Stimulated activated naive CD8-positive, alpha-beta T cell treated with anti-CD3 and anti-CD28 coated beads, Interleukin-15, amount 100 ng/mL, for 72 hours (primary cell): ENCODE results near the gene CDC42EP1.
"Not testable (repeated sequence)": the region's sequence is repeated elsewhere in the genome, so short reads cannot be mapped to it uniquely, and the experiment has no call there.

Source experiments
- ATAC-seq: fragments of 150-1000 bp; cut with Tn5 transposase; 2 replicates; pipeline ENCODE4 v1.10.0; 2021; ENCODE audit warnings: mild to moderate bottlenecking, moderate library complexity
- DNase-seq, 2 donors: peaks; one replicate each; pipeline ENCODE4 v3.0.0; 2021 to 2022
- H3K27ac Mint-ChIP-seq, 2 donors: one replicate each; pipeline ENCODE4 v1.8.0; 2022; ENCODE audit warnings: mild to moderate bottlenecking in 2 of 2, mixed read lengths in 2 of 2, moderate library complexity in 2 of 2
- H3K27me3 Mint-ChIP-seq: one replicate; pipeline ENCODE4 v1.8.0; 2022; ENCODE audit warnings: mixed read lengths
- H3K4me1 Mint-ChIP-seq: one replicate; pipeline ENCODE4 v1.8.0; 2022; ENCODE audit warnings: mild to moderate bottlenecking, mixed read lengths
- H3K4me3 Mint-ChIP-seq, 2 donors: one replicate each; pipeline ENCODE4 v1.8.0; 2022; ENCODE audit warnings: mild to moderate bottlenecking in 2 of 2, mixed read lengths in 2 of 2, moderate library complexity in 1 of 2
- H3K9me3 Mint-ChIP-seq, 2 donors: one replicate each; pipeline ENCODE4 v1.8.0; 2022; ENCODE audit warnings: mixed read lengths in 2 of 2

CDC42EP1 gene

GRCh38 chr22:37578002-37578401, 17.7 kb downstream of the CDC42EP1 start:
- H3K4me1 Mint-ChIP-seq = peaks cover 17% of the 10 kb centered on the region
- H3K27ac Mint-ChIP-seq = no peak overlapping the region
- no peaks in the 10 kb centered on the region for H3K9me3 Mint-ChIP-seq
- no peak overlapping the region for H3K4me3 Mint-ChIP-seq
- peaks cover 8% of the 10 kb centered on the region for H3K27me3 Mint-ChIP-seq
- ATAC-seq = no peak
- no peak for DNase-seq

- no peak for ATAC-seq
- no peaks in the 10 kb centered on the region for H3K9me3 Mint-ChIP-seq
- H3K4me1 Mint-ChIP-seq = peaks cover 17% of the 10 kb centered on the region
- peaks cover 8% of the 10 kb centered on the region for H3K27me3 Mint-ChIP-seq
- no peak overlapping the region for H3K4me3 Mint-ChIP-seq
- DNase-seq = no peak
- H3K27ac Mint-ChIP-seq = no peak overlapping the region
These were observed 21.2 kb downstream of the CDC42EP1 start for GRCh38 chr22:37581504-37581903.

- Mint-ChIP-seq H3K9me3 (no peaks in the 10 kb centered on the region), H3K27ac (no peak overlapping the region), H3K4me3 (no peak overlapping the region), H3K27me3 (peaks cover 8% of the 10 kb centered on the region), H3K4me1 (peaks cover 17% of the 10 kb centered on the region)
- DNase-seq (no peak), ATAC-seq (no peak)
These were observed 22.2 kb downstream of the CDC42EP1 start for GRCh38 chr22:37582526-37582925.

GRCh38 chr22:37588546-37589215, 28.4 kb downstream of the CDC42EP1 start:
- no peak overlapping the region for H3K27ac Mint-ChIP-seq
- ATAC-seq (no peak), DNase-seq (no peak)
- H3K9me3 Mint-ChIP-seq = no peaks in the 10 kb centered on the region
- peaks cover 20% of the 10 kb centered on the region for H3K4me1 Mint-ChIP-seq
- no peak overlapping the region for H3K4me3 Mint-ChIP-seq
- peaks cover 7% of the 10 kb centered on the region for H3K27me3 Mint-ChIP-seq

- Mint-ChIP-seq H3K4me1 (peaks cover 20% of the 10 kb centered on the region), H3K9me3 (no peaks in the 10 kb centered on the region), H3K4me3 (no peak overlapping the region), H3K27me3 (peaks cover 7% of the 10 kb centered on the region), H3K27ac (no peak overlapping the region)
- DNase-seq (no peak), ATAC-seq (no peak)
These were observed 29.4 kb downstream of the CDC42EP1 start for GRCh38 chr22:37589636-37590035.

- DNase-seq, H3K27me3 Mint-ChIP-seq, H3K27ac Mint-ChIP-seq, H3K9me3 Mint-ChIP-seq, ATAC-seq: not testable (repeated sequence)
- Mint-ChIP-seq H3K4me1 (peaks cover 20% of the 10 kb centered on the region), H3K4me3 (peak overlapping the region in 1 of 2 donors; percentile 89)
These were observed 30.8 kb downstream of the CDC42EP1 start for GRCh38 chr22:37591081-37591480.

GRCh38 chr22:37591823-37592404, 31.6 kb downstream of the CDC42EP1 start:
- peaks cover 7% of the 10 kb centered on the region for H3K27me3 Mint-ChIP-seq
- DNase-seq = no peak
- peak overlapping the region; percentile 87 to 89 for H3K4me3 Mint-ChIP-seq
- peak overlapping the region; percentile 72 to 90 for H3K27ac Mint-ChIP-seq
- no peaks in the 10 kb centered on the region for H3K9me3 Mint-ChIP-seq
- peaks cover 20% of the 10 kb centered on the region for H3K4me1 Mint-ChIP-seq
- no peak for ATAC-seq

- Mint-ChIP-seq H3K27me3 (no peaks in the 10 kb centered on the region), H3K9me3 (no peaks in the 10 kb centered on the region), H3K4me1 (peaks cover 14% of the 10 kb centered on the region), H3K4me3 (no peak overlapping the region), H3K27ac (no peak overlapping the region)
- ATAC-seq (no peak), DNase-seq (no peak)
These were observed 34.0 kb downstream of the CDC42EP1 start for GRCh38 chr22:37594237-37594636.

- no peak for DNase-seq
- ATAC-seq = no peak
- no peak overlapping the region for H3K27ac Mint-ChIP-seq
- H3K4me1 Mint-ChIP-seq = peaks cover 10% of the 10 kb centered on the region
- no peaks in the 10 kb centered on the region for H3K27me3 Mint-ChIP-seq
- H3K4me3 Mint-ChIP-seq = no peak overlapping the region
- H3K9me3 Mint-ChIP-seq = no peaks in the 10 kb centered on the region
These were observed 38.9 kb downstream of the CDC42EP1 start for GRCh38 chr22:37599153-37599552.

GRCh38 chr22:37601203-37601539, 40.9 kb downstream of the CDC42EP1 start:
- H3K27me3 Mint-ChIP-seq = no peaks in the 10 kb centered on the region
- H3K4me1 Mint-ChIP-seq = peaks cover 28% of the 10 kb centered on the region
- no peak for ATAC-seq
- no peak for DNase-seq
- H3K4me3 Mint-ChIP-seq = no peak overlapping the region
- H3K27ac Mint-ChIP-seq = no peak overlapping the region
- no peaks in the 10 kb centered on the region for H3K9me3 Mint-ChIP-seq

GRCh38 chr22:37601540-37602442, 41.5 kb downstream of the CDC42EP1 start:
- H3K4me1 Mint-ChIP-seq = peaks cover 29% of the 10 kb centered on the region
- DNase-seq (no peak), ATAC-seq (no peak)
- no peaks in the 10 kb centered on the region for H3K9me3 Mint-ChIP-seq
- no peak overlapping the region for H3K4me3 Mint-ChIP-seq
- peak overlapping the region in 1 of 2 donors; percentile 43 for H3K27ac Mint-ChIP-seq
- H3K27me3 Mint-ChIP-seq = no peaks in the 10 kb centered on the region

GRCh38 chr22:37602546-37603277, 42.4 kb downstream of the CDC42EP1 start:
- peaks cover 37% of the 10 kb centered on the region for H3K4me1 Mint-ChIP-seq
- ATAC-seq, H3K9me3 Mint-ChIP-seq, H3K27ac Mint-ChIP-seq, H3K27me3 Mint-ChIP-seq, H3K4me3 Mint-ChIP-seq, DNase-seq: not testable (repeated sequence)

GRCh38 chr22:37604074-37604473, 43.8 kb downstream of the CDC42EP1 start:
- DNase-seq (no peak), ATAC-seq (no peak)

GRCh38 chr22:37604875-37605274, 44.6 kb downstream of the CDC42EP1 start:
- Mint-ChIP-seq H3K4me3 (peak overlapping the region in 1 of 2 donors; percentile 44), H3K9me3 (no peaks in the 10 kb centered on the region), H3K27me3 (no peaks in the 10 kb centered on the region), H3K4me1 (peaks cover 51% of the 10 kb centered on the region), H3K27ac (peak overlapping the region in 1 of 2 donors; percentile 75)
- DNase-seq (peak in 1 of 2 donors; percentile 56), ATAC-seq (no peak)

More at GRCh38 chr22:37604074-37604473, 43.8 kb downstream of the CDC42EP1 start:
- Mint-ChIP-seq H3K9me3 (no peaks in the 10 kb centered on the region), H3K4me3 (no peak overlapping the region), H3K27me3 (no peaks in the 10 kb centered on the region), H3K4me1 (peaks cover 44% of the 10 kb centered on the region), H3K27ac (no peak overlapping the region)
